Small intestine (tissue), 7 donors: ENCODE data around the gene EPHA8. TPM values are rescaled to one million over a fixed set of nuclear protein-coding genes. Genes with fewer than 3 reads are reported as not detected.

ENCODE experiments used
- DNase-seq, 2 donors: peaks; one replicate each; pipeline versions ENCODE4 v3.0.0 to v3.0.0-alpha.2; 2013
- FAIRE-seq: peaks from 2 replicates; lab custom pipeline; 2012; peaks lifted over from hg19 to GRCh38; lab: Jason Lieb, UNC
- H3K27ac ChIP-seq, 3 donors: one replicate each; pipeline ENCODE4 v1.5.1; 2013; ENCODE audit warnings: low read length in 2 of 3, mild to moderate bottlenecking in 2 of 3, control low read depth in 1 of 3, inconsistent platforms in 1 of 3, low read depth in 1 of 3, moderate library complexity in 1 of 3
- H3K27me3 ChIP-seq, 3 donors: one replicate each; pipeline ENCODE4 v1.6.1; 2013; ENCODE audit warnings: low read length in 3 of 3, inconsistent platforms in 1 of 3; ENCODE audit not compliant: control insufficient read depth in 3 of 3, insufficient read depth in 3 of 3
- H3K36me3 ChIP-seq, 3 donors: one replicate each; pipeline ENCODE4 v1.6.1; 2013; ENCODE audit warnings: low read length in 3 of 3, inconsistent platforms in 1 of 3, low read depth in 1 of 3, mild to moderate bottlenecking in 1 of 3, moderate library complexity in 1 of 3; ENCODE audit not compliant: control insufficient read depth in 3 of 3, insufficient read depth in 2 of 3
- H3K4me1 ChIP-seq, 3 donors: one replicate each; pipeline ENCODE4 v1.6.1; 2013; ENCODE audit warnings: low read length in 2 of 3, inconsistent platforms in 1 of 3, low read depth in 1 of 3, mild to moderate bottlenecking in 1 of 3, moderate library complexity in 1 of 3; ENCODE audit not compliant: control insufficient read depth in 3 of 3, insufficient read depth in 2 of 3
- H3K4me3 ChIP-seq, 3 donors: one replicate each; pipeline ENCODE4 v1.5.1; 2013; ENCODE audit warnings: low read length in 3 of 3, control low read depth in 1 of 3, inconsistent platforms in 1 of 3, low read depth in 1 of 3, mild to moderate bottlenecking in 1 of 3, moderate library complexity in 1 of 3
- H3K9me3 ChIP-seq, 2 donors: one replicate each; pipeline ENCODE4 v1.6.1; 2013; ENCODE audit warnings: low read depth in 1 of 2, low read length in 1 of 2; ENCODE audit not compliant: control insufficient read depth in 2 of 2, insufficient read depth in 1 of 2
- WGBS, 3 donors: extraction: QIAGEN DNeasy Blood & Tissue Kit; methylation state at CpG; one replicate each; pipeline ENCODE4 v1.1.7; 2013; 5-methylcytosine and 5-hydroxymethylcytosine counted together
- polyA plus RNA-seq, 4 donors: library from polyadenylated mRNA; stranded (reverse) in 3 of 4; unstranded in 1 of 4; fragments of 200-250 nt in 3 of 4; fragments of 120-200 nt in 1 of 4; gene quantifications; one replicate each; pipeline versions ENCODE4 v1.2.1 to v1.2.3, GENCODE V29; 2013
- donor health status: healthy with polysubstance abuse.
- donor health status: control.
- donor health status: control.
- donor health status: Bipolar disorder and iron deficiency.
- donor health status: healthy.

The EPHA8 gene
- polyA plus RNA-seq, 4 donors, result 0.21 to 0.64 TPM; not detected in 2

GRCh38 chr1:22585471-22585870, 22.2 kb downstream of the EPHA8 start:
- Histone ChIP-seq H3K27me3 (no peaks in the 10 kb centered on the region), H3K36me3 (no peaks in the 10 kb centered on the region), H3K4me1 (no peaks in the 10 kb centered on the region), H3K27ac (no peak overlapping the region), H3K9me3 (no peaks in the 10 kb centered on the region), H3K4me3 (no peak overlapping the region)
- DNase-seq, result no peak
- 74 to 80% (median 77%) methylated on average over 4 of the region's 4 CpGs for WGBS, 3 donors
- no peak for FAIRE-seq

GRCh38 chr1:22586356-22587130, 23.3 kb downstream of the EPHA8 start:
- FAIRE-seq (no peak), DNase-seq (no peak)
- Histone ChIP-seq H3K36me3 (no peaks in the 10 kb centered on the region), H3K27me3 (no peaks in the 10 kb centered on the region), H3K9me3 (no peaks in the 10 kb centered on the region), H3K27ac (no peak overlapping the region), H3K4me3 (no peak overlapping the region), H3K4me1 (no peaks in the 10 kb centered on the region)
- 82 to 90% (median 86%) methylated on average over 19 of the region's 19 CpGs for WGBS, 3 donors

GRCh38 chr1:22587247-22587646, 24.0 kb downstream of the EPHA8 start:
- Histone ChIP-seq H3K9me3 (no peaks in the 10 kb centered on the region), H3K27ac (no peak overlapping the region), H3K4me1 (no peaks in the 10 kb centered on the region), H3K4me3 (no peak overlapping the region), H3K36me3 (no peaks in the 10 kb centered on the region), H3K27me3 (no peaks in the 10 kb centered on the region)
- 36 to 72% (median 54%) methylated on average over 7 of the region's 7 CpGs for WGBS, 3 donors
- FAIRE-seq (no peak), DNase-seq (no peak)

GRCh38 chr1:22588899-22589422, 25.7 kb downstream of the EPHA8 start:
- no peaks in the 10 kb centered on the region for H3K4me1 ChIP-seq
- FAIRE-seq, result no peak
- no peak for DNase-seq
- H3K36me3 ChIP-seq, result no peaks in the 10 kb centered on the region
- H3K9me3 ChIP-seq, result no peaks in the 10 kb centered on the region
- peaks cover 0 to 11% (median 0%) of the 10 kb centered on the region in 3 donors for H3K27me3 ChIP-seq
- no peak overlapping the region for H3K27ac ChIP-seq
- WGBS, 3 donors, result 84 to 92% (median 85%) methylated on average over 24 of the region's 24 CpGs
- no peak overlapping the region for H3K4me3 ChIP-seq

GRCh38 chr1:22591576-22591975, 28.3 kb downstream of the EPHA8 start:
- H3K4me1 ChIP-seq, result no peaks in the 10 kb centered on the region
- FAIRE-seq (no peak), DNase-seq (no peak)
- H3K36me3 ChIP-seq, result no peaks in the 10 kb centered on the region
- no peaks in the 10 kb centered on the region for H3K9me3 ChIP-seq
- no peak overlapping the region for H3K4me3 ChIP-seq
- WGBS, 3 donors, result 62 to 74% (median 70%) methylated on average over 8 of the region's 8 CpGs
- peaks cover 0 to 11% (median 2%) of the 10 kb centered on the region in 3 donors for H3K27me3 ChIP-seq
- no peak overlapping the region for H3K27ac ChIP-seq

- Histone ChIP-seq H3K27ac (no peak overlapping the region), H3K4me3 (no peak overlapping the region), H3K27me3 (peaks cover 0 to 11% (median 2%) of the 10 kb centered on the region in 3 donors), H3K9me3 (no peaks in the 10 kb centered on the region), H3K36me3 (no peaks in the 10 kb centered on the region), H3K4me1 (no peaks in the 10 kb centered on the region)
- FAIRE-seq, result no peak
- 80 to 89% (median 84%) methylated on average over 9 of the region's 9 CpGs for WGBS, 3 donors
- no peak for DNase-seq
Measured at GRCh38 chr1:22592051-22592450, 28.8 kb downstream of the EPHA8 start.

GRCh38 chr1:22592919-22593790, 29.9 kb downstream of the EPHA8 start:
- no peaks in the 10 kb centered on the region for H3K9me3 ChIP-seq
- H3K27me3 ChIP-seq, result peaks cover 0 to 11% (median 2%) of the 10 kb centered on the region in 3 donors
- no peak overlapping the region for H3K4me3 ChIP-seq
- no peak for FAIRE-seq
- no peaks in the 10 kb centered on the region for H3K36me3 ChIP-seq
- H3K27ac ChIP-seq, result no peak overlapping the region
- peak; percentile 17 to 21 for DNase-seq
- 24 to 45% (median 25%) methylated on average over 31 to 38 of the region's 38 CpGs for WGBS, 3 donors
- H3K4me1 ChIP-seq, result no peaks in the 10 kb centered on the region

GRCh38 chr1:22594396-22594795, 31.1 kb downstream of the EPHA8 start:
- no peak for FAIRE-seq
- no peaks in the 10 kb centered on the region for H3K9me3 ChIP-seq
- DNase-seq, result no peak
- peaks cover 0 to 11% (median 2%) of the 10 kb centered on the region in 3 donors for H3K27me3 ChIP-seq
- no peak overlapping the region for H3K4me3 ChIP-seq
- H3K4me1 ChIP-seq, result no peaks in the 10 kb centered on the region
- no peaks in the 10 kb centered on the region for H3K36me3 ChIP-seq
- 73 to 74% (median 74%) methylated on average over 10 of the region's 10 CpGs for WGBS, 3 donors
- no peak overlapping the region for H3K27ac ChIP-seq
